Fibroblast of skin of right quadriceps (primary cell): ENCODE data around the gene ZNF165.
A peak's percentile ranks its signal among the peaks of the same experiment; 100 is the strongest.
"Not testable (repeated sequence)": the region's sequence is repeated elsewhere in the genome, so short reads cannot be mapped to it uniquely, and the experiment has no call there.

ENCODE experiments used
- DNase-seq: peaks from one replicate; pipeline ENCODE4 v3.0.0-alpha.2; 2013

ZNF165 gene

GRCh38 chr6:28080381-28080630, at the start of gene ZNF165:
Gene ZNF165 (plus strand): TSS chr6:28080568. CDS start chr6:28085481, 4,913 bp downstream.
- DNase-seq, result not testable (repeated sequence)

- DNase-seq, result no peak
Observed at GRCh38 chr6:28053584-28053983, 26.8 kb upstream of the ZNF165 start.

- no peak for DNase-seq
Observed at GRCh38 chr6:28060405-28060804, 20.0 kb upstream of the ZNF165 start.

- DNase-seq, result no peak
Observed at GRCh38 chr6:28064272-28064671, 16.1 kb upstream of the ZNF165 start.

GRCh38 chr6:28068067-28068466, 12.3 kb upstream of the ZNF165 start:
- no peak for DNase-seq

- not testable (repeated sequence) for DNase-seq
Observed at GRCh38 chr6:28070968-28071367, 9.4 kb upstream of the ZNF165 start.

- no peak for DNase-seq
Observed at GRCh38 chr6:28078050-28078449, 2.3 kb upstream of the ZNF165 start.

GRCh38 chr6:28078836-28079235, 1.5 kb upstream of the ZNF165 start:
- DNase-seq, result no peak

- peak; percentile 97 for DNase-seq
Observed at GRCh38 chr6:28080631-28081485, 490 bp downstream of the ZNF165 start.

GRCh38 chr6:28081486-28081751, 1.1 kb downstream of the ZNF165 start:
- no peak for DNase-seq

- DNase-seq, result no peak
Observed at GRCh38 chr6:28082939-28083338, 2.6 kb downstream of the ZNF165 start.

- no peak for DNase-seq
Observed at GRCh38 chr6:28089054-28089453, 8.7 kb downstream of the ZNF165 start.

GRCh38 chr6:28090917-28091586, 10.7 kb downstream of the ZNF165 start:
- no peak for DNase-seq

GRCh38 chr6:28102222-28102621, 21.9 kb downstream of the ZNF165 start:
- DNase-seq, result not testable (repeated sequence)

- DNase-seq, result not testable (repeated sequence)
Observed at GRCh38 chr6:28102699-28103098, 22.3 kb downstream of the ZNF165 start.

- DNase-seq, result peak; percentile 73
Observed at GRCh38 chr6:28104392-28105244, 24.2 kb downstream of the ZNF165 start.

GRCh38 chr6:28105245-28105639, 24.9 kb downstream of the ZNF165 start:
- peak; percentile 9 for DNase-seq

GRCh38 chr6:28107506-28107905, 27.1 kb downstream of the ZNF165 start:
- DNase-seq, result no peak

GRCh38 chr6:28111964-28112363, 31.6 kb downstream of the ZNF165 start:
- DNase-seq, result no peak

GRCh38 chr6:28115799-28116198, 35.4 kb downstream of the ZNF165 start:
- no peak for DNase-seq

GRCh38 chr6:28117386-28118050, 37.1 kb downstream of the ZNF165 start:
- no peak for DNase-seq

GRCh38 chr6:28118217-28118616, 37.8 kb downstream of the ZNF165 start:
- no peak for DNase-seq

- no peak for DNase-seq
Observed at GRCh38 chr6:28121876-28122275, 41.5 kb downstream of the ZNF165 start.
